Fibroblast of lung (primary cell): Measurements from ENCODE around the gene GPR22. TPM values are rescaled to one million over a fixed set of nuclear protein-coding genes. Genes with fewer than 3 reads are reported as not detected.

ENCODE experiments used
- DNase-seq, 2 donors: peaks; one replicate each; pipeline versions ENCODE4 v3.0.0 to v3.0.0-alpha.2; 2010; ENCODE audit warnings: low read depth in 2 of 2
- H2AFZ ChIP-seq: 2 replicates; pipeline ENCODE4 v1.5.1; 2012; ENCODE audit warnings: low read length, control low read depth, inconsistent platforms
- H3K27ac ChIP-seq: 2 replicates; pipeline ENCODE4 v1.5.1; 2011; ENCODE audit warnings: low read length, control low read depth; ENCODE audit not compliant: insufficient read depth
- H3K27me3 ChIP-seq: 2 replicates; pipeline ENCODE4 v1.5.1; 2011; ENCODE audit warnings: mild to moderate bottlenecking, low read length; ENCODE audit not compliant: control insufficient read depth, insufficient read depth
- H3K36me3 ChIP-seq: 2 replicates; pipeline ENCODE4 v1.5.1; 2011; ENCODE audit warnings: low read length; ENCODE audit not compliant: control insufficient read depth, insufficient read depth
- H3K4me1 ChIP-seq: 2 replicates; pipeline ENCODE4 v1.5.1; 2011; ENCODE audit warnings: low read length; ENCODE audit not compliant: control insufficient read depth, insufficient read depth; ENCODE audit errors: extremely low read depth
- H3K4me2 ChIP-seq: 2 replicates; pipeline ENCODE4 v1.5.1; 2011; ENCODE audit warnings: low read length, control low read depth; ENCODE audit not compliant: insufficient read depth; ENCODE audit errors: extremely low read depth
- H3K4me3 ChIP-seq, 4 experiments: fragments of 200-600 bp in 1 of 4; sonication (generic) in 1 of 4; replicated peaks in 1 of 4; 2 replicates each; pipeline ENCODE4 v1.5.1; 2011 to 2016; ENCODE audit warnings: low read length in 4 of 4, low read depth in 3 of 4, mild to moderate bottlenecking in 3 of 4, control low read depth in 2 of 4, inconsistent platforms in 1 of 4, mixed read lengths in 1 of 4; ENCODE audit not compliant: insufficient read depth in 1 of 4; ENCODE audit errors: control extremely low read depth in 1 of 4
- H3K79me2 ChIP-seq: 2 replicates; pipeline ENCODE4 v1.5.1; 2012; ENCODE audit warnings: mild to moderate bottlenecking, low read length, inconsistent platforms; ENCODE audit not compliant: control insufficient read depth, insufficient read depth
- H3K9ac ChIP-seq: 2 replicates; pipeline ENCODE4 v1.5.1; 2011; ENCODE audit warnings: mild to moderate bottlenecking, low read length, control low read depth; ENCODE audit not compliant: insufficient read depth
- H3K9me3 ChIP-seq: 2 replicates; pipeline ENCODE4 v1.5.1; 2012; ENCODE audit warnings: low read depth, low read length; ENCODE audit not compliant: control insufficient read depth, insufficient read depth
- H4K20me1 ChIP-seq: 2 replicates; pipeline ENCODE4 v1.5.1; 2011; ENCODE audit warnings: low read length; ENCODE audit not compliant: control insufficient read depth, insufficient read depth; ENCODE audit errors: extremely low read depth
- CTCF ChIP-seq, 2 donors: IDR thresholded peaks in 1 of 2; conservative IDR thresholded peaks in 1 of 2; 1 replicate in 1 of 2; 2 replicates in 1 of 2; pipeline ENCODE4 v1.5.1; 2011 to 2012; ENCODE audit warnings: low read length in 2 of 2, control low read depth in 1 of 2, inconsistent platforms in 1 of 2, low read depth in 1 of 2, mild to moderate bottlenecking in 1 of 2
- EZH2 ChIP-seq: IDR thresholded peaks from 2 replicates; pipeline ENCODE4 v1.5.1; 2012; ENCODE audit warnings: low read length, control low read depth, mild to moderate bottlenecking; ENCODE audit errors: missing control alignments
- polyA plus RNA-seq, 2 donors: library from polyadenylated mRNA; depleted of rRNA in 1 of 2; stranded (reverse) in 1 of 2; unstranded in 1 of 2; fragments of >200 nt; gene quantifications; 2 replicates each; pipeline ENCODE4 v1.2.1, GENCODE V29; 2011 to 2012; ENCODE audit warnings: missing spikeins in 1 of 2
- total RNA-seq: library from RNA; depleted of rRNA; stranded (reverse); fragments of >200 nt; gene quantifications from 2 replicates; pipeline ENCODE4 v1.2.1, GENCODE V29; 2014

Gene GPR22
- total and polyA plus RNA-seq, 2 donors (not counting 1 experiment from before 2014, with no cell fraction given): not detected

DNA sequence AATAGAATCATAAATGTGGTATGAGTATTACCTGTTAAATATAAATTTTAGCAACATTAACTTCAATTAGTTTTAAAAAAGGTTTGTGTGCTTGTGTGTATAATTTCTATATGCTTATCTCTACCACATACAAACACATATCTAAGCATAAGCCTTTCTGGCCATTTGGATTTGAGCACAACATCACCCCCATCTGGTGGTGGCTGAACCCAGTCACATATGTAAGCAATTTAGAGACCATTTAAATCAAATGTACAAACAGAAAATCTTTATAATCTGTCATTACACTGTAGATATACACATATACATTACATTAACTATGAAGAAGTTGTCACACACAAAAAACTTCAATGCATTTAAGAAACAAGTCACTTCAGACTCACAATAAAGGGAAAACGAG lies 31.7 kb downstream of the GPR22 start:
- no peaks in the 10 kb centered on the region for H3K9me3 ChIP-seq
- no peak overlapping the region for H3K4me3 ChIP-seq
- no peak overlapping the region for H2AFZ ChIP-seq
- TF ChIP-seq CTCF (conservative IDR thresholded peaks at IDR 0.05 in 1 of 2, IDR thresholded peaks at IDR 0.05 in 1 of 2; ENCODE audit: low read depth in 1 of 2, low read length in 2 of 2) (peak; percentile 34 to 57), EZH2 (no peak)
- no peak overlapping the region for H3K4me2 ChIP-seq
- no peak overlapping the region for H3K27ac ChIP-seq
- H3K27me3 ChIP-seq: no peaks in the 10 kb centered on the region
- H3K4me1 ChIP-seq: no peaks in the 10 kb centered on the region
- no peak overlapping the region for H3K9ac ChIP-seq
- H4K20me1 ChIP-seq: no peaks in the 10 kb centered on the region
- DNase-seq: peak; percentile 15 to 60
- no peaks in the 10 kb centered on the region for H3K79me2 ChIP-seq
- H3K36me3 ChIP-seq: no peaks in the 10 kb centered on the region

GRCh38 chr7:107502154-107502553 lies 32.3 kb downstream of the GPR22 start:
- Histone ChIP-seq H2AFZ (no peak overlapping the region), H3K27me3 (no peaks in the 10 kb centered on the region), H3K79me2 (no peaks in the 10 kb centered on the region), H3K4me3 (no peak overlapping the region), H4K20me1 (no peaks in the 10 kb centered on the region), H3K4me2 (no peak overlapping the region), H3K9ac (no peak overlapping the region), H3K27ac (no peak overlapping the region), H3K36me3 (no peaks in the 10 kb centered on the region), H3K4me1 (no peaks in the 10 kb centered on the region), H3K9me3 (no peaks in the 10 kb centered on the region)
- DNase-seq: no peak
- TF ChIP-seq CTCF (conservative IDR thresholded peaks at IDR 0.05 in 1 of 2, IDR thresholded peaks at IDR 0.05 in 1 of 2; ENCODE audit: low read depth in 1 of 2, low read length in 2 of 2): no peak
- TF ChIP-seq EZH2: no peak

- no peak overlapping the region for H3K9ac ChIP-seq
These were observed 32.9 kb downstream of the GPR22 start for GRCh38 chr7:107502797-107503196.

More at GRCh38 chr7:107502797-107503196, 32.9 kb downstream of the GPR22 start:
- Histone ChIP-seq H3K4me2 (no peak overlapping the region), H3K36me3 (no peaks in the 10 kb centered on the region), H4K20me1 (no peaks in the 10 kb centered on the region), H3K79me2 (no peaks in the 10 kb centered on the region), H3K4me3 (no peak overlapping the region), H3K4me1 (no peaks in the 10 kb centered on the region), H3K27ac (no peak overlapping the region), H2AFZ (no peak overlapping the region), H3K9me3 (no peaks in the 10 kb centered on the region), H3K27me3 (no peaks in the 10 kb centered on the region)
- DNase-seq: peak in 1 of 2 donors; percentile 1
- TF ChIP-seq CTCF (conservative IDR thresholded peaks at IDR 0.05 in 1 of 2, IDR thresholded peaks at IDR 0.05 in 1 of 2; ENCODE audit: low read depth in 1 of 2, low read length in 2 of 2) (no peak), EZH2 (no peak)
